HG03432 (cell line): Measurements from ENCODE around the gene FAM111A.

Experiments
- ATAC-seq: cut with Tn5 transposase; IDR thresholded peaks from one replicate; pipeline ENCODE4 v1.9.1; 2021; ENCODE audit warnings: mild to moderate bottlenecking, moderate library complexity; ENCODE audit not compliant: unreplicated experiment

FAM111A gene

DNA sequence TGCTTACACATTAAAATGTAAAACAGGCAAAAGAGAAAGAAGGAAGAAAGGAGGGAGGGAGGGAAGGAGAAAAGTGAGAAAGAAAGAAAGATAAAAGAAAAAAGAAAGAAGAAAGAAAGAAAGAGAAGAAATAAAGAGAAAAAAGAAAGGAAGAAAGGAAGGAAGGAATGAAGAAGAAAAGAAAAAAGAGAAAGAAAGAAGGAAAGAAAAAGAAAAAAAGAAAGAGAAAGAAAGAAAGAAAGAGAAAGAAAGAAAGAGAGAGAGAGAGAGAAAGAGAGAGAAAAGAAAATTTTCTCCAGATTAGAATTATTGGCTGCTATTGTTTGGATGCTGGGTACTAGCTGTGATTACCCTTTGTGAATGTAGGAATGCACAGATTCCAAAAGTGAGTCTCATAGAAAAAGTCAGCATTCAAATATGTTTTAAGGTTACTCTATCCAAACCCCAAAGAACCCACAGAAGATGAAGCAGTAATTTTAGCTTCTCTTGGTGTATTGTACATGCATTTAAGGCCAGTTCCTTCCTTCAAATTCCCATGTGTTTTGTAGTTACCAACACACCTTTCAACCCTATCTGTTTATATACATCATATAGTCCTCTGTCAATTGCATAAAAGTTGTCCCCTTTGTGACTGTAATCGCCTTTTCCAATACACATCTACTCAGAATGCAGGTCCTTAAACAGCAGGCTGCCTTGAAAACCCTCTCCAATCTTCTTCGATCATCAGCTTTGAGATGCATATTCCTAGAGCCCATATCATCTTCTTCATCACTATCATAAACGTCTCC, 789 bp upstream of the FAM111A start:
- no peak for ATAC-seq

DNA sequence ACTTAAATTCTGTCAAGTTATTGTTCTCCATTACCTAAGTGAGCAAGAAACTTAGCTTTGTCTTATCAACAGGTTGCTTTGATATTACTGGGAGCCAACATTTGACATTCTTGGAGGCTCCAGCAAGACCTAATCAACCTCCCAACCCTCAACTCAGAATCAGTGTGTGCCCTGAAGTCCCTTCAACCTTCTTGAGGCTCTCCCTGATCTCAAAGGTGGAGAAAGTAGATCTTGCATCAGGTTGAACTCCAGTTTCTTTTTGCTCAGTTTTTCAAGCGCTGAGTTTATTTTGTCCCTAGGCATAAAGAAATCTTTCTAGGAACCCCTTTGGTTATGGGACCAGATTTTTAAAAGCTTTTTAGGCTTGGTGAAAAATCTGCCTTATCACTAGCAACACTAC, 1.4 kb downstream of the FAM111A start:
- ATAC-seq: no peak

DNA sequence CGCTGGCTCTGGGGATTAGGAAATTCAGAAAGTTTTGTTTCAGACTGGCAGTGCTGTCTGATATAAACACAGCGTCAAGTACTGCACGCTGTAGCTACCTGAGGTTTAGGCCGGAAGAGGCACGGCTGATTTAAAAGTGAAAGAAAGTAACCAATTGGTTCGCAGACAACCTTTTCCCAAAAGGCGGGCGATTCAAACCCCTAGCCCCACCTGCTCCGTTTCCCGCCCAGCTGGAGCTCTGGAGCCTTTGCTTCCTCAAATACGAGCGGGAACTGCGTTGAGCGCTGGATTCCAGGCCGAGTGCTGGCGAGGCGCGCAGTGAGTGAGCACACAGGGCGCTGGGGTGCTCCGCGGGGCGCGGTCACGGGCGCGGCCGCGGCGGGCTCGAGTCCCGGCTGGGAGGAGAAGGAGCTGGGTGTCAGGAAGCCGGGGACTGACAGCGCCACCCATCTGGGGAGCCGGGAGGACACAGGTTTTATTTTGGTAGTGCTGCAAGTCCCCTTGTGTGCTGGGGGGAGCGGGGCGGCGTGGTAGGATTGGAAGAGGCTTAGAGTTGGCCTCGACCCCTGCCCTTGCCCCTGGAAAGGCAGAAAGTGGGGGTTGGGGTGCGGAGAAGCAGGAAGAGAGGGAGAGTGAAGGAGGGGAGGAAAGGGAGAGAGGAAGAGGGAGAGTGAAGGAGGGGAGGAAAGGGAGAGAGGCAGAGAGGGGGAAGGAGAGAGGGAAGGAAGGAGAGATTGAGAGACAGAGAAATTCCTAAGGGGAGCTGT, 2.1 kb downstream of the FAM111A start:
- peak; percentile 64 for ATAC-seq

DNA sequence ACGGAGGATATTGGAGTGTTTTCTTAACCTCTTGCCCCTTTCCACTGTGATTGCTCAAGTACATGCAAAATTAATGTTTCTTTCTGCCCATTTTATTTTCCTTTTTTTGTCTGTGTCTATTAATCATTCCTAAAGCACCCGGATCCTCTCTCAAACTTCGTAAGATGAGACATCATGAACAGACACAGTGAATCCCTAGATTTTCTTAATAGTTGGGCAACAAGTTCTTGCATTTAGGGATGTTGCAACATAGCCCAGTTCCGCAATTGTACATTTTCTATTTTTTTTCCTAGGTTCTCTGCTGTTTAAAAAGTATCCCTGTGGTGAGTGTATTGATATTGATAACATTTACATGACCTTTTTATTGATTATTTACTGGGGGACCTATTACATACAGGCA, 2.9 kb downstream of the FAM111A start:
- ATAC-seq: no peak

DNA sequence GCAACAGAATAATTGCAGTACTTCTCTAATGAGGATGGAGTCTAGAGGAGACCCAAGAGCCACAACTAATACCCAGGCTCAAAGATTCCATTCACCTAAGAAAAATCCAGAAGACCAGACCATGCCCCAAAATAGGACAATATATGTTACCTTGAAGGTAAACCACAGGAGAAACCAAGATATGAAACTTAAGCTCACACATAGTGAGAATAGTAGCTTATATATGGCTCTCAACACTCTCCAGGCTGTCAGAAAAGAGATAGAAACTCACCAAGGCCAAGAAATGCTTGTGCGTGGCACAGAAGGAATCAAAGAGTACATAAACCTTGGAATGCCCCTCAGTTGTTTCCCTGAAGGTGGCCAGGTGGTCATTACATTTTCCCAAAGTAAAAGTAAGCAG, 9.1 kb downstream of the FAM111A start:
- ATAC-seq: peak; percentile 64

DNA sequence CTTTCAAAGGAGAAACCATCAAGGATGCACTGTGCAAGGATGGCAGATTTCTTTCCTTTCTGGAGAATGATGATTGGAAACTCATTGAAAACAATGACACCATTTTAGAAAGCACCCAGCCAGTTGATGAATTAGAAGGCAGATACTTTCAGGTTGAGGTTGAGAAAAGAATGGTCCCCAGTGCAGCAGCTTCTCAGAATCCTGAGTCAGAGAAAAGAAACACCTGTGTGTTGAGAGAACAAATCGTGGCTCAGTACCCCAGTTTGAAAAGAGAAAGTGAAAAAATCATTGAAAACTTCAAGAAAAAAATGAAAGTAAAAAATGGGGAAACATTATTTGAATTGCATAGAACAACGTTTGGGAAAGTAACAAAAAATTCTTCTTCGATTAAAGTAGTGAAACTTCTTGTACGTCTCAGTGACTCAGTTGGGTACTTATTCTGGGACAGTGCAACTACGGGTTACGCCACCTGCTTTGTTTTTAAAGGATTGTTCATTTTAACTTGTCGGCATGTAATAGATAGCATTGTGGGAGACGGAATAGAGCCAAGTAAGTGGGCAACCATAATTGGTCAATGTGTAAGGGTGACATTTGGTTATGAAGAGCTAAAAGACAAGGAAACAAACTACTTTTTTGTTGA, 9.8 kb downstream of the FAM111A start:
- ATAC-seq: peak; percentile 89

DNA sequence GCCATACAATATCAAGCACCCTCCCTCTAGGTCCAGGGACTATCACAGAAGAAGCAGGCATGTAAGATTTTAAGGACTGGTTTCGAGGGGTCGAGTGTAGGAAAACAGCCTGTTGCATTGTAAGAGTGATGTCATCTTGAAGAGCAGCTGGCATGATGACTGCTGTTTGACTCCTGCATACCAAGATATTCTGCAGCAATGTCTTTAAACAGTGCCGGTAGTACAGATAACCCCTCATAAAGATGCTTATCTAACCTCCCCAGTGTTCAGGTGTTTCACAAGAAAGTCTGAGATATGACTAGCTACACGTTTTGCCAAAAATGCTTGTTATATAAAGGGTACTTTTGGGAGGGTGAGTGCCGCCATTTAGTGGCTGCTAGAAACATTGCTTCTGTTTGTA, 12.0 kb downstream of the FAM111A start:
- no peak for ATAC-seq

DNA sequence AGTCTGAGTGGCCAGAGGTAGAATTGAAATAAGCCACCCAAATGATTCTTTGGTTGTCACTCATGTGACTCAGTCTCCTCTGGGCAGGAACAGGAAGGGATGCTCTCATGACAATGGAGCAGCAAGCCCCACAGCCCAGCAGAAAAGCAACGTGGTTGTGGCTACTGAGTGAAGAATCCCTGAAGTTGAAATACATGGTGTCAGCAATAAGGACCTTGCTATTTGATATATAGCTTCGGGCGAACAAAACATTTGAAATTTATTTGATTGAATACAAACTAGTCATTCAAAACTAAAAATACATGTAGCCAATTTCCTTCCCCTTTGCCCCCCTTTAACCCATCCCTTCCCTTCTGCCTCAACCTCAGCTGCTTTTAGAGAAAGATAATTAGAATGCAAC, 14.8 kb downstream of the FAM111A start:
- ATAC-seq: no peak

DNA sequence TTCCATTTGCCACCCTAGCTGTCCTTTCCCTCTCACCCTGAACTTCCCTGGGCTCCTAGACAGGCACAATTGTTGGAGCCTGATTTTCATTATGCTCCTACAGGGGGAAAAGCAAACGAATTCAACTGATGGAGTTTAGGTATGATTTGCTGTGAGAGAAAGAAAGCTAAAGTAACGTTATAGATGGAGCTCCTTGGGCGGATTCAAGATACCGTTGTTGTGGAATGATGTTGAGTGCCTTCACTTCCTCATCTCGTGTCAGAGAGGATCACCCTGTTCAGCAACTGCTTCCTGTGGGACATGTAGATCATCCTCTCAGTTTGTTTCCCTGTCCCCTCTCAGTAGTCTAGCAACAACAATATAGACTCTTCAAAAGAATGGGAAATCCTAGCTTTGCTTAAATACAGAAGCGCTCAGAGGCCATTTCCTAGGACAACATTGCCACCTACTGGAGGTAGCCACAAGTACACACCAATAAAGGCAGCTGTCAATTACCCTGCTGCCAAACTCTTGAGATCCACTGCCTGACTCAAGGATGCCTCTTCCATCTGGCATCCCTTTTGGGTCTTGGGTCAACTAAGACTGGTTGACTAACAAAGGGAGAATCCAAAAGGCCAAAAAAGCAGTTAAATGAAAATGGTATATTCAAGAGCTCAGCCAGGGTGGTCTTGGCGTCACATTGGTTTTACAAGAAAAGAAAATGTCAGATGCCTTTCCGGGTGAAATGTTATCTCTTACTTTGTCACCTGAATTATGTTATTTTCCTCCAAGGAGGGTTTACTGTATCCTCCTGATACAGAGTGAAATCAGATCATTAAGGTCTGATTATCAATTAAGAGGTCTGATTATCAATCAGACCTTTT, 15.8 kb downstream of the FAM111A start:
- ATAC-seq: peak; percentile 95

DNA sequence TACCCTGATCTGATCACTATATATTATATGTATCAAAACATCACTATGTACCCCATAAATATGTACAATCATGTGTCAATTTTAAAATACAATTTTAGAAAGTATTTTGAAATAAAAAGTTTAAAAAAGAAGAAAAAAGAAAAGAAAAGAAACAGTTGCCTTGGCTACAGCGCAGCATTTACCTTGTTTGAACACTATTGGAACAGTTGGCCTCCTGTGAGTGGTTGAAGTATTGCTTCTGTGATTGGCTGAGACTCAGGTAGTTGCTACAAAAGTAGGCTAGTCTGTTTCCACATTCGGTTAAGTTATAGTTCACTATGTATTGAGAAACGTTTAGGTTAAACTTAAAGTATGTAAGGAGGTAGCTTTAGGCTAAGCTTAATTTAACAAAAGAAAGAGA, 21.4 kb downstream of the FAM111A start:
- ATAC-seq: no peak

DNA sequence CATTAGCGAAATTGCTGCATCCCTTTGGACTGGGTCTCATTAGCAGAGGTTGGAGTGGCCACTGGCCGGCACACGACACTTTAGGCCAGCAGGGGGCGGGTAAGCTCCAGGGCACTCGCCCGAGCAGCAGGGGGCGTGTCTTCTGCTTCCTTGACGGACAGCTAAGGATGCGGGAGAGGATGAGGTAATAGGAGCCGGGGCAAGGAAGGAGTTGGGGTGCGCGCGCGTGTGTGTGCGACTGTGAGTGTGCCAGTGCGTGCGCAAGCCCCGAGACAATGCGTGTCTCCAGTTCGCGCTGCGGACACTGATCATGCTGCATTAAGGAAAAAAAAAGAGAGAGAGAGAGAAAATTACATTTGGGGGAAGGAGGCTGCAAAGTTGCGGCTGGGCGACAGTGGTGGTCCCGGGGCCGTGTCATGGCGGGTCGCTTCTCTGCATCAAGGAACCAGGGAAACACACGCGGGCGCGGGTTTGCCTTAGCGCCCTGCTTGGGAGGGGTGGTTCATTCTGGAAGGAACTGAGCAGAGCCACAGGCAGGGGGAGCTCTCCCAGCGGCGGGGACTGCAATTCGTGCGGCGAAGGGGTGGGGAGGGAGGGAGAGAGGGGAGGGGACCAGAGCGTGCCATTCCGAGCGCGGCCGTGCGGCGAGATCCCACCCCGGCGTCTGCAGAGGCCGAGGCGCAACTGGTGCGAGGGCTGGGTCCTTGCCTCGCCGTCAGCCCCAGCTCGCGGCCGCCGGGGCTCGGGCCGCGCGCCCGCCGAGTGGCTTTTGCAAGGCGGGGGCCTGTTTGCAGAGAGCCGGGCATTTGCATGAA, 29.1 kb downstream of the FAM111A start, which contains the start of gene DTX4:
TSS of gene DTX4 (plus strand) at position 625 of the 815 bp plus-strand sequence. CDS start 464 bp downstream, outside the sequence.
- ATAC-seq: peak; percentile 78

DNA sequence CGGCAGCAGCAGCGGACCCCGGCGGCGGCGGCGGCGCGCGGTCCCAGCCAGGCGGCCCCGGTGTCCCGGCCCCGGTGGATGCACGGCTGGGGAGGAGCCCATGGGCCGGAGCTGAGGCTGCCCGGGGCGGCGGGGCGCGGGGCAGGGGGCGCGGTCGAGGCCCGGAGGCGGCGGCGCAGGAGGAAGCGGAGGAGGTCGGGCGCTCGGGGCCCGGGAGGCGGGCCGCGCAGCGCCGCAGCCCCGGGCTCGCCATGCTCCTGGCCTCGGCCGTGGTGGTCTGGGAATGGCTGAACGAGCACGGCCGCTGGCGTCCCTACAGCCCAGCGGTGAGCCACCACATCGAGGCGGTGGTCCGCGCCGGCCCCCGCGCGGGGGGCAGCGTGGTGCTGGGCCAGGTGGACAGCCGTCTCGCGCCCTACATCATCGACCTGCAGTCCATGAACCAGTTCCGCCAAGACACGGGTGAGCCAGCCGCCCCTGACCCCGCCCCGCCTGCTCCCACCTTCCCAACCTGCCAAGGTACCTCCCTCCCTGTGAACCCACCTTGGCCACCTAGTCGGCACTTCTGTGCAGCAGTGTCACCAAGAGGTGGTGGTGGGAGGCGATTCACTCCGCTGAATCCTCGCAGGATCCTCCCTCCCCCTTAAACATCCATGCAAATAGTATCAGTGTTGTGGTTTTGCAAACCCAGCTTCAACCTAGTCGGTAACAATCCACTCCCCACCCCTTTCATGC, 29.9 kb downstream of the FAM111A start:
- ATAC-seq: peak; percentile 36

DNA sequence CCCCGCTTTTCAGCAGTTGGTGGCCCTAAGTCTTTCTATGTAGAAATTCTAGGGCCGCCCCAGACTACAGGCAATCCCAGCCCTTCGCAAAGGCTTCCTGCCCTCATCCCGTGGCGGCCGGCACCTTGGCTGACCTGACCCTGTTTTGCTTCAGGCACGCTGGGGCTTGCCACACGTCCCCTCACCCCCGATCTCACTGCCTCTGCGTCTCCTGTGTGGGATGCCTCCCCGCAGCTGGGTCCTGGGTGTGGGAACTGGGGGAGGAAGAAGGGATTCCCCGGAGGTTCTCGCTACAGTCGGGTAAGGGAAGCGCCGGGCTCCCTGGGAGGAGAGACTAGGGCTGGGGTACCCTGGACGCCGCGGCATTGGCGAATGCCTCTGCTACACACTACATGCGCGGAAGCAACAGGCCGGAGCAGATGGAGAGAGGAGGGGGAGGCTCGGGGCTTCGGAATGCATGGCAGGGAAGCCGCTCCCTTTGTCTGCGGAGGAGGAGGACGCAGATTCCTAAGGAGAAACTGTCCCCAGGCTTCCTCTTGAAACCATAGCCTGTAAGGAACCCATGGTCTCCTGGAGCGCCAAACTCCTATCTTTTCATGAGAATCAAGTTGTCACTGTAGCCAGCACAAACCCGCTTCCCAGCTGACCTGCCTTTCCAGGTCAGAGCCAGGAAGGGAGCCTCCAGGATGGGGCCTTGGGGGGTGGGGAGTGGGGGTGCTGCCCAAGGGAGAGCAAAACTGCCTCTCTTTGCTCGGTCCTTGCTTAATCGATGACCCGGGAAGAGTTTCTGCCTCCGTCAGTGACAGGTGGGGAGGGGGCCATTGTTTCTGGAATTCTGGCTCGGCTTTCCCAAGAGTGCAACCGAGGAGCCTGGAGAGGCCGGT, 30.7 kb downstream of the FAM111A start:
- peak; percentile 2 for ATAC-seq

DNA sequence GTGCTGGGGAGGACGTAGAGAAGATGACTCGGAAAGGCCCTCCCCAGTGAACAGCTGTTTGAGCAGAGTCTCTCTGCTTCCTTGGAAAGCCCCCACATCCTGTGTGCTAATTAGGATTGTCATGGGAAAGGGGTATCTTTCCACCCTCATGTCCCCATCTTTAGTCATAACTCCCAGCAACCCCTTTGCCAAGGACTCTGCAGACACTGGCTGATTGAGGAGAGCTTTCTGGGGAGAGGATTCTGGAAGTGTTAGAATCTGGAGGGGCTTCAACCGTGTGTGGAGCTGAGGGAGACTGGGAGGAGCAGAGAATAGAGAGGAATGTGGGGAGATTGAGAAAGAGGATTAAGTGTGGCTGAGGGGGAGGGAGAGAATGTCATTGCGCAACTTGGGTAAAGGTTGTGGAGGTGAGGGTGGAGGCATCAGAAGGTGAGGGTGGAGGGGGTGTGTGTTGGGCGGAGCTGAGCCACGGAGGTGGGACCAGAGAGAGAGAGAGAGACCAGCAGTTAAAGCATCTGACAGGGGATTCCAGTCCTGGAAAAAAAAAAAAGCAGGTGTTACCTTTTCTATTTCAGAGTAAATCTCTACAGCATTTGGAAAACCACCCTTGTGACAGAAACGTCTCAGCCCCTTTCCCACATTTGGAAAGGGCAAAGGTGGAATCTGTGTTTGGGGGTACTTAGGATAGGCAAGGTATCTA, 31.5 kb downstream of the FAM111A start:
- ATAC-seq: no peak

DNA sequence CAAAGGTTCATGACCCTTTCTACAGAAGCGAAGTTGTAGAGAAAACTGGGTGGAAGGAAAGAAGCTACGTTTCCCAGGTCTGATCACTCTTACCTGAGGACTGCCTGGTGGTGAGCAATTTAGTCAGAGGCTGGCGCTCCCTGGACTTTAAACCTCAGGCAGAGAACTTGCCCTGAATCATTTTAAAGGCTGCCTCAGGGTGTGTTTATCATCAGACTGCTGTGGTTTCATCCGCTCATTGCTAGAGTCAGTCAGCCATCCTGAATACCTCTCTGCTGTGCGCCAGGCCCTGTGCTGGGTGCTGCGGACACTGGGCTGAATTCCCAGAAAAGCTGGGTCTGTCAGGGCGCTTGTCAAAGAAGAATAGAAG, 32.0 kb downstream of the FAM111A start:
- no peak for ATAC-seq

DNA sequence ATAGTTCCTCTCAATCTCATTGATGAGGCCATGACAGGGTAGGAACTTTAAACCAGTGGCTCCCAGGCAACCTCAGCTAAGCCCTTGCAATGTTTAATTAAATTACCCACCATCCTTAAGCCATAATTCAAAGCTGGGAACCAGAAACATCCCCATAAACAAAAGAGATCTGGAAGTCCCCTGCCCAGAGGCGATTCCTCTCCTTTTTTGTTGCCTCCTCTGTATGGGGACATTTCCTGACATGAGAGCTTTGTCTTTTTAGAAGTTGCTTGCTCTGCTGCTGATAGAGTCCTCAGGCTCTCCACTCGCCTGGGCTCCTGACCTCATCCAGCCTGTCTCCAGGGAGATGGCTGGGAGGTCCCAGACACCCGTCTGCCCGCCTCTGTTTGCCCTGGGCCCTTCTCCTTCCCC, 32.4 kb downstream of the FAM111A start:
- ATAC-seq: no peak

DNA sequence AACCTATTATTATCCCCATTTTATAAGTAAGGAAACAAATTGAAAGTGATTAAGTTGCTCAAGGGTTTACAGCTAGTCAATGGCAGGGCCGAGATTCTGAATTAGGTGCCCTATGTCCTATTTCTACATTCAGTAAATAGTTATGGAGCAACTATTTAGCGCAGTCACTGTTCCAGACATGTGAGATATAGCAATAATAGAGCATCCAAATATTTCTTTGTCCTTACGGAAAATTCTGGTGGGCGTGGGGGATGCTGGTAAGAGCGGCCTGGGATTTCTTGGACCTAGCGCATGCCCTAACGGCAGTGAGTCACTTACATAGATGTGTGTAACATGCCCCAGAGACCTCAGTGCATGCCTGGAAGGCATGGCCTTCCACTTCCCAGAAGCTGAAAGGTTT, 33.7 kb downstream of the FAM111A start:
- ATAC-seq: no peak

DNA sequence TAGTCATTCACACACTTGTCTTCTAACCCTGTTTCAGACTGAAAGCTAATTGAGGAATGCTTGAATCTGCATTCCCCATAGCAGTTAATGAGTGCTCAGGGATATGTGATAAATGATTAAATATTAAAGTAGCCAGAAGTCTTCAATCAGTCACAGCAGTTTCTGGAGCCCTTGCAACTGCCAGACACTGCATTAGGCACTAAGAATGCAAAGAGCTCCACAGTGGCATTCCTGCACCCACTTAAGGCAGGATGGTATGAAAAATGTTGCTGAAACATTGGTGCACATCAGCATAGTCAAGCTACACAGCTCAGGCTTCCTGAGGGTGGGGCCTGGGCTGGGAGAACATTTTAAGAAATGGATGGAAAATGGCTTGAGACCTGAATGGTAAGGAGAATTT, 35.7 kb downstream of the FAM111A start:
- ATAC-seq: no peak
